A549 treated with AZD9567 at 1 μM for 4 hours (cell line): ENCODE results near the gene MAGEA11. TPM values are rescaled to one million over a fixed set of nuclear protein-coding genes. Genes with fewer than 3 reads are reported as not detected.

Source experiments
- total RNA-seq: library from RNA; stranded (reverse); fragments of 200-300 nt; extraction: Qiagen RNA extraction; gene quantifications from 5 replicates; pipeline ENCODE4 v1.2.3, GENCODE V29; 2022; ENCODE audit not compliant: insufficient read depth

Gene MAGEA11
- total RNA-seq = not detected in 5 replicates

GRCh38 chrX:149711545-149712236, at the start of gene MAGEA11:
MAGEA11 (plus strand) TSS chrX:149712060; CDS start chrX:149713160, 1,100 bp downstream.

Other genes with a start within 250 kb of the MAGEA11 start
- 92.4 to 105 TPM (median 101 TPM) in 5 replicates for gene IDS, start 206.8 kb upstream of the MAGEA11 start, total RNA-seq
- gene EOLA1, start 171.0 kb upstream of the MAGEA11 start, total RNA-seq = 12.9 to 21.2 TPM (median 20.6 TPM) in 5 replicates
- not detected in 5 replicates for gene HSFX3, start 162.1 kb upstream of the MAGEA11 start, total RNA-seq
- gene MAGEA9B, start 124.6 kb upstream of the MAGEA11 start, total RNA-seq = not detected in 5 replicates
- gene HSFX2, start 116.7 kb upstream of the MAGEA11 start, total RNA-seq = 0.08 to 0.19 TPM in 2 of 5 replicates, not detected in the others
- gene TMEM185A, start 80.3 kb upstream of the MAGEA11 start, total RNA-seq = 28.0 to 33.4 TPM (median 30.5 TPM) in 5 replicates
- 0.33 to 1.0 TPM (median 0.39 TPM) in 5 replicates for gene HSFX1, start 62.0 kb downstream of the MAGEA11 start, total RNA-seq
- not detected in 5 replicates for gene MAGEA9, start 69.9 kb downstream of the MAGEA11 start, total RNA-seq
- gene MAGEA8, start 169.1 kb downstream of the MAGEA11 start, total RNA-seq = not detected in 5 replicates
- gene HSFX4, start 217.5 kb downstream of the MAGEA11 start, total RNA-seq = not detected in 5 replicates
- 36.0 to 66.1 TPM (median 61.5 TPM) in 5 replicates for gene EOLA2, start 226.4 kb downstream of the MAGEA11 start, total RNA-seq